GM12873 (cell line): Measurements from ENCODE around the gene SLC35F1.

Experiments used
- CTCF ChIP-seq: IDR thresholded peaks from 2 replicates; pipeline ENCODE4 v1.5.1; 2012; ENCODE audit warnings: low read depth, mild to moderate bottlenecking, moderate library complexity, low read length, control low read depth; ENCODE audit not compliant: insufficient read depth; ENCODE audit errors: missing control alignments

The SLC35F1 gene

GRCh38 chr6:118197539-118197938, 290.5 kb downstream of the SLC35F1 start:
- TF ChIP-seq CTCF = no peak

GRCh38 chr6:118198746-118199145, 291.7 kb downstream of the SLC35F1 start:
- TF ChIP-seq CTCF = no peak

- TF ChIP-seq CTCF = no peak
Measured at GRCh38 chr6:118200160-118200559, 293.1 kb downstream of the SLC35F1 start.

GRCh38 chr6:118202517-118202916, 295.5 kb downstream of the SLC35F1 start:
- TF ChIP-seq CTCF = no peak

- no peak for TF ChIP-seq CTCF
Measured at GRCh38 chr6:118203545-118203944, 296.5 kb downstream of the SLC35F1 start.

- TF ChIP-seq CTCF = no peak
Measured at GRCh38 chr6:118206221-118206620, 299.2 kb downstream of the SLC35F1 start.

- no peak for TF ChIP-seq CTCF
Measured at GRCh38 chr6:118207947-118208346, 300.9 kb downstream of the SLC35F1 start.
